ENCODE data around the gene MVK. TPM values are rescaled to one million over a fixed set of nuclear protein-coding genes. Genes with fewer than 3 reads are reported as not detected.
A peak's percentile ranks its signal among the peaks of the same experiment; 100 is the strongest.

Gene MVK
- total RNA-seq, 4 donors from 2014 or later, result 20.4 to 42.0 (median 31.6) TPM

- H3K4me1 ChIP-seq, result peaks cover 15 to 25% of the 10 kb centered on the region in 2 donors
- TF ChIP-seq CTCF (IDR thresholded peaks at IDR 0.05), result no peak
- no peak for TF ChIP-seq POLR2A (IDR thresholded peaks at IDR 0.05)
- H3K36me3 ChIP-seq, result peaks cover 23 to 26% of the 10 kb centered on the region in 2 donors
- no peak overlapping the region for H3K4me3 ChIP-seq (replicated peaks in 1 of 3)
- intact Hi-C loops (cut with DNase I), result no loop called here
- no peak for DNase-seq
- peak overlapping the region; percentile 71 to 95 (median 95) for H3K27ac ChIP-seq
- H3K9me3 ChIP-seq, result no peaks in the 10 kb centered on the region
- no peaks in the 10 kb centered on the region for H3K27me3 ChIP-seq
- WGBS, 2 donors, result 85 to 92% methylated on average over 2 to 15 of the region's 18 CpGs
These were observed 7.7 kb downstream of the MVK start for GRCh38 chr12:109581334-109581691.

- Histone ChIP-seq H3K36me3 (peaks cover 17 to 26% of the 10 kb centered on the region in 2 donors), H3K4me3 (replicated peaks in 1 of 3) (no peak overlapping the region), H3K27me3 (no peaks in the 10 kb centered on the region), H3K9me3 (no peaks in the 10 kb centered on the region), H3K27ac (peak overlapping the region; percentile 71 to 95 (median 95)), H3K4me1 (peaks cover 19 to 31% of the 10 kb centered on the region in 2 donors)
- DNase-seq, result peak; percentile 54 to 70
- TF ChIP-seq POLR2A (IDR thresholded peaks at IDR 0.05) (peak in 1 of 2 donors; percentile 6), CTCF (IDR thresholded peaks at IDR 0.05) (no peak)
- intact Hi-C loops (cut with DNase I), result no loop called here
- 69 to 79% methylated on average over 7 to 8 of the region's 8 CpGs for WGBS, 2 donors
These were observed 8.3 kb downstream of the MVK start for GRCh38 chr12:109581856-109582255.

- H3K27ac ChIP-seq, result peak overlapping the region; percentile 71 to 95 (median 95)
- H3K4me3 ChIP-seq (replicated peaks in 1 of 3), result no peak overlapping the region
- TF ChIP-seq CTCF (IDR thresholded peaks at IDR 0.05) (no peak), POLR2A (IDR thresholded peaks at IDR 0.05) (no peak)
- DNase-seq, result peak; percentile 98 to 99
- 27 to 31% methylated on average over 5 of the region's 5 CpGs for WGBS, 2 donors
- H3K9me3 ChIP-seq, result no peaks in the 10 kb centered on the region
- peaks cover 11 to 22% of the 10 kb centered on the region in 2 donors for H3K36me3 ChIP-seq
- H3K4me1 ChIP-seq, result peaks cover 26 to 38% of the 10 kb centered on the region in 2 donors
- intact Hi-C loops (cut with DNase I), result no loop called here
- no peaks in the 10 kb centered on the region for H3K27me3 ChIP-seq
These were observed 9.0 kb downstream of the MVK start for GRCh38 chr12:109582636-109583035.

- 100% methylated on average over 2 of the region's 2 CpGs for WGBS, 2 donors
- no peak for DNase-seq
- no peak for TF ChIP-seq POLR2A (IDR thresholded peaks at IDR 0.05)
- no peak for TF ChIP-seq CTCF (IDR thresholded peaks at IDR 0.05)
- no peaks in the 10 kb centered on the region for H3K27me3 ChIP-seq
- peaks cover 36 to 48% of the 10 kb centered on the region in 2 donors for H3K4me1 ChIP-seq
- H3K27ac ChIP-seq, result peak overlapping the region; percentile 29 to 51 (median 44)
- intact Hi-C loops (cut with DNase I), result no loop called here
- no peak overlapping the region for H3K4me3 ChIP-seq (replicated peaks in 1 of 3)
- H3K9me3 ChIP-seq, result no peaks in the 10 kb centered on the region
- peaks cover 3 to 11% of the 10 kb centered on the region in 2 donors for H3K36me3 ChIP-seq
These were observed 10.1 kb downstream of the MVK start for GRCh38 chr12:109583733-109584132.

GRCh38 chr12:109586385-109587296 is 13.0 kb downstream of the MVK start:
- 83 to 84% methylated on average over 7 to 8 of the region's 10 CpGs for WGBS, 2 donors
- DNase-seq, result peak; percentile 12 to 50
- peaks cover 39 to 46% of the 10 kb centered on the region in 2 donors for H3K4me1 ChIP-seq

More at GRCh38 chr12:109586385-109587296, 13.0 kb downstream of the MVK start:
- Histone ChIP-seq H3K36me3 (peaks cover 0 to 5% of the 10 kb centered on the region in 2 donors), H3K9me3 (no peaks in the 10 kb centered on the region), H3K4me3 (replicated peaks in 1 of 3) (no peak overlapping the region), H3K27me3 (no peaks in the 10 kb centered on the region), H3K27ac (peak overlapping the region; percentile 72 to 93 (median 86))
- intact Hi-C loops (cut with DNase I), result no loop called here
- no peak for TF ChIP-seq CTCF (IDR thresholded peaks at IDR 0.05)
- no peak for TF ChIP-seq POLR2A (IDR thresholded peaks at IDR 0.05)

Data from thyroid gland (tissue), 4 donors.